ENCODE results near the gene FOXR2.

- TF ChIP-seq POLR2A (IDR thresholded peaks at IDR 0.05): no peak
- TF ChIP-seq CTCF (IDR thresholded peaks at IDR 0.05): no peak
These were observed 44.1 kb upstream of the FOXR2 start for GRCh38 chrX:55579115-55579514.
